ENCODE data around the gene PLA2G4E. TPM values are rescaled to one million over a fixed set of nuclear protein-coding genes. Genes with fewer than 3 reads are reported as not detected.

PLA2G4E gene
- total and polyA plus RNA-seq, 9 donors: 0.02 to 0.11 TPM; not detected in 7

DNA sequence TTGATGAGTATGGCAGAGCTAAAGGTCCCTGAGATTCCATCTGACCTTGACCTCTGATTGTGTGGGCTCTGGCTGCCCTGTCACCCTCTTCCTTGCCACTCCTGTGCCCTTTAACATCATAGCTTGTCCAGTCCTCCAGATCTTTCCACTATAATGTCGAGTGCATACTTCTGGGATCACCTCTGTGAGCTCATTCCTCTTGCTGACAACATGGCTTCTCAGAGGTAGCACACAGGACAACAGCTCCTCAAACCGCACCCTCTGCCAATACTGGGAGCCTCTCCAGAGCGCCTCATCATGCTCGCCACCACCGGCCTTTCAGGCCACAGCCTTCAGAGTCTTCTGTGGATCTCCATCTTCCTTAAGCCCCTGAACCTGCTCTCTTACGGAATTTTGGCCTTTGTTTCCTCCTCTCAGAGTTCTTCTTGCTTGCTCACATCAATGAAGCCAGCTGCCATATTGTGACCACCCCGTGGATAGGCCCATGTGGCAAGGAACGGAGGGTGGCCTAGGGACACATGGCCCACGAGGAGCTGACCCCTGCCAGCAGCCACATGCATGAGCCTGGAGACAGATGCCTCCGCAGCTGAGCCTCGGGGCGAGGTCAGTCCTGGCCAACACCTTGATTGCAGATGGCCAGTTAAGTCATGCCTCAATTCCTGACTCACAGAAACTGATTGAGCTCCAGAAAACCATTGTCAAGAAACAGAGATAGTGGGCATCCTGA, 42.4 kb upstream of the PLA2G4E start:
- WGBS, 3 donors: 88 to 90% (median 90%) methylated on average over 12 of the region's 12 CpGs
- intact Hi-C loops (cut with DNase I): no loop called here
- Histone ChIP-seq H3K4me1 (ENCODE audit: insufficient read depth) (no peaks in the 10 kb centered on the region), H3K36me3 (no peaks in the 10 kb centered on the region), H3K9me3 (no peaks in the 10 kb centered on the region), H3K4me3 (no peak overlapping the region), H3K27ac (no peak overlapping the region), H3K27me3 (no peaks in the 10 kb centered on the region)
- no peak for TF ChIP-seq EP300 (IDR thresholded peaks at IDR 0.05)
- TF ChIP-seq POLR2A (IDR thresholded peaks at IDR 0.05): no peak
- no peak for TF ChIP-seq CTCF (IDR thresholded peaks at IDR 0.05)
- peak in 1 of 5 donors; percentile 7 for DNase-seq

DNA sequence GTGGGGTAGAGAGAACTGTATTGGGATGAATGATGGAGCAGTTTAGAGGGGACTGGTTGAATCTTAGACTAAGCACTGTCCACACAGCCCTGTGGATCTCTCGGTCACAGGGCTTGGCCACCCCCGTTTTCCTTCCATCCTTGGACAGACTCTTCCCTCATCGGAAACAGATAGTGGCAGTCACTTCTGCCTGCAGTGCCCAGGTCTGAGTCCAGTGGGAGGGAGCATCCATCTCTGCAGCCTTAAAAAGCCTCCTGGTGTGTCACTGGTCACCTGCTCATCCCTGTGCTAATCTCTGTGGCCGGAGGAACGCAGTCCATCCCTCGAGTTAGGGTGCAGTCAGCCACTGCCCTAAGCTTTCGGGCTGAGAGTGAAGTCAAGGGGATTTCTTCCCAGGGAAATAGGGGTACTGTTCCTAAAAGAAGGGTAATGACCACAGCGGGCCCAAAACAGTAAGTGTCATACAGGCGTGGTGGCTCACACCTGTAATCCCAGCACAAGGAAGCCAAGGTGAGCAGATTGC, 41.5 kb upstream of the PLA2G4E start:
- H3K4me1 ChIP-seq (ENCODE audit: insufficient read depth): no peaks in the 10 kb centered on the region
- TF ChIP-seq EP300 (IDR thresholded peaks at IDR 0.05) (no peak), CTCF (IDR thresholded peaks at IDR 0.05) (no peak), POLR2A (IDR thresholded peaks at IDR 0.05) (no peak)
- intact Hi-C loops (cut with DNase I): no loop called here
- 88 to 92% (median 89%) methylated on average over 9 of the region's 9 CpGs for WGBS, 3 donors
- H3K27me3 ChIP-seq: no peaks in the 10 kb centered on the region
- no peaks in the 10 kb centered on the region for H3K9me3 ChIP-seq
- H3K36me3 ChIP-seq: no peaks in the 10 kb centered on the region
- no peak overlapping the region for H3K4me3 ChIP-seq
- H3K27ac ChIP-seq: no peak overlapping the region
- DNase-seq: peak in 1 of 5 donors; percentile 3

DNA sequence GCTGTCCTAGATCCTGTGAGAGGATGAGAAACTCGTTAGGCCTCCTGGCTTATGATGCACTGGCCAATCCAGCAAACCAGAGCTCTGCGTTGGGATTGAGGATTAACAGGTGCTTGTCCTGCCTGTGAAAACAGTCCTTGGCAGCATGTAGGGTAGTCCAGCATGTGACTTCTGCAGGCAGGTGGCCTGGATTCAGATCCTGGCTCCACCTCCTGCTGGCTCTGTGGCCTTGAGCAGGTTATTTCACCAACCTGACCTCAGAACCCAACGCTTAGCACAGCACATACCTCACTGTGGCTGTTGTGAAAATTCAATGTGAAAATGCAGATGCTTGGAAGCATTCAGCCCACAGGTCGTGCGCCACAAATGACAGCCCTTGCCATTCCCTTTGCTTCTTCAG, 40.0 kb upstream of the PLA2G4E start:
- WGBS, 3 donors: 58 to 69% (median 60%) methylated on average over 5 of the region's 5 CpGs
- intact Hi-C loops (cut with DNase I): no loop called here
- no peaks in the 10 kb centered on the region for H3K4me1 ChIP-seq (ENCODE audit: insufficient read depth)
- TF ChIP-seq POLR2A (IDR thresholded peaks at IDR 0.05) (no peak), EP300 (IDR thresholded peaks at IDR 0.05) (no peak), CTCF (IDR thresholded peaks at IDR 0.05) (no peak)
- H3K9me3 ChIP-seq: no peaks in the 10 kb centered on the region
- no peaks in the 10 kb centered on the region for H3K36me3 ChIP-seq
- H3K27me3 ChIP-seq: no peaks in the 10 kb centered on the region
- DNase-seq: no peak
- no peak overlapping the region for H3K4me3 ChIP-seq
- H3K27ac ChIP-seq: no peak overlapping the region

DNA sequence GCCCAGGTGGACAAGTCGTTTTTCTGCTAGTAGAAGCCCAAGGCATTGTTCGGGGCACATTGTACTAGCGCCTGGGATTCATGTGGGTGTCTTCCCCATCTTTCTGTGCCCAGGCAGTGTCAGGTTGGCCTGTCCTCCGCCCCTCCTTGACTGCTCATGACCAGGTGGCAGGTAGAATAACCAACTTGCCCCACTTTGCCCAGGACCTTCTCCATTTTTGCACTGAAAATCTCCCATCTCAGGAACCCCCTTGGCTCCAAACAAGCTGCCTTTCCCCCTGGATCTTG, 39.6 kb upstream of the PLA2G4E start:
- no peaks in the 10 kb centered on the region for H3K9me3 ChIP-seq
- no peak for DNase-seq
- intact Hi-C loops (cut with DNase I): no loop called here
- H3K36me3 ChIP-seq: no peaks in the 10 kb centered on the region
- TF ChIP-seq EP300 (IDR thresholded peaks at IDR 0.05): no peak
- TF ChIP-seq POLR2A (IDR thresholded peaks at IDR 0.05): no peak
- no peak for TF ChIP-seq CTCF (IDR thresholded peaks at IDR 0.05)
- H3K4me3 ChIP-seq: no peak overlapping the region
- no peaks in the 10 kb centered on the region for H3K4me1 ChIP-seq (ENCODE audit: insufficient read depth)
- H3K27me3 ChIP-seq: no peaks in the 10 kb centered on the region
- H3K27ac ChIP-seq: no peak overlapping the region
- 78 to 86% (median 82%) methylated on average over 4 of the region's 4 CpGs for WGBS, 3 donors
